Stimulated activated CD8-positive, alpha-beta memory T cell treated with anti-CD3 and anti-CD28 coated beads, Interleukin-7, amount 100 ng/mL, for 1 hour (primary cell): ENCODE data around the gene USP33.
"Not testable (repeated sequence)": the region's sequence is repeated elsewhere in the genome, so short reads cannot be mapped to it uniquely, and the experiment has no call there.

Experiments
- DNase-seq, 2 donors: peaks; one replicate each; pipeline ENCODE4 v3.0.0-alpha.2; 2020; ENCODE audit warnings: low read depth in 2 of 2

Gene USP33

DNA sequence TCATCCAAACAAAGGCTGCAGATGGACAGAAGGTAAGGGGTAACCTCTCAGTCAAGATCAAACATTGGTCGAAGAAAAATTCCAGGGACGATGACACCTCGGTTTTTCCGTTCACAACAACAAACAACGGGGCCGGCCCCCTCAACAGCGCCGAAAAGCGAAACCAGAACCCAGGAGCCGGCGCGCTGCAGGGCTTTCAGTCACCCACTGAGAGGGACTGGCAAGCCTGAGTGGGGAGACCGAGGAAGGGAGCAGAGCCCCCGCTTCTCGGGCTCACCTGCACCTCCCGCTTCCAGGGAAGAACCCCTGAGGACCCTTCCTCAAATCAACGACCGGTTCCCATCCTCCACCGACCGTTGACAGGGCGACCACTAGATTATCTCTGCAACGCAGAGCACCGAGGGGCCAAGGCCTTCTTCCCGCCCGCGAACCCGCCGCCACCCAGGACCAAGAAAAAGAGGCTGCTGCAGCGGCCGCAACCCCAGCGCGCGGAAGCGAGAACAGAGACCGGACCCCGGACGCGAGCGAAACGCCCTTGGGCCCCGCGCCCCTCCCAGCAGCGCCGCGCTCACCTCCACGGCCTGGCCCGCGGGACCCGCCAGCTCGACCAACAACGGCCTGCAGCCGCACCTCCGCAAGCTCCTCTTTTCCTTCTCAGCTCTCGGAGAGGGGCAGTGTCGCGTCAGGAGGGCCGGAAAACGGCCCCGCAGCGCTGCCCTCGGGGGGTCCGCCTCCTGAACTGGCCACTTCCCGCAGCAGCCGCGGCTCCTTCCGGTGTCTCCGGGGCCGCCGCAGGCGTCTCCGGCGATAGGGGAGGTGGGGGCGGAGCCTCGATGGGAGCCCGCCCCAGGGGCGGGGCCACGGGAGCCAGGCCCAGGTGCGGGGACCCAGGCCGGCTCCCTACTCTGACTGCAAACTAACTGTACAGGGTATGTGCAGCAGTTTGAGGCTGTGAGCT is at the start of gene USP33:
Gene USP33 (minus strand): TSS at position 782 of the 958 bp plus-strand sequence. CDS start 18,155 bp downstream, outside the sequence.
- peak; percentile 80 to 85 for DNase-seq

GRCh38 chr1:77803371-77803770 is 43.7 kb upstream of the USP33 start:
- no peak for DNase-seq

DNA sequence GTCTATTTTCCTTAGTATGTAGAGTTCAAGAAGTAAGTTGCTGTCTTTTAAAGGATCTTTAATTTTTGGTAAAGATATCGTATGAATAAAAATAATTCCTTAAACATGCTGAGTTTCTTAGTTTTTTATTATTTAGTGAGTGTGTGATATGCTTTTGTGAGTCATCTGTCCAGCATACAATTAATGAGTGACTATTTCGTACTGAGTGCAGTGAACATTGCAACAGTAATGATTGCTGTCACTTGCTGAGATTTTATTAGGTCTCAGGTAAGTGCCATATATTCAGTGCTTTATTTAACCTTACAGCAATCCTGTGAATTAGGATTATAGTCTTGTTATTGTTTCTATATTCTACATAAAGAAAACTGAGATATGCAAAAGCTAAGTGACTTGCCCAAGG is 42.4 kb upstream of the USP33 start:
- no peak for DNase-seq

DNA sequence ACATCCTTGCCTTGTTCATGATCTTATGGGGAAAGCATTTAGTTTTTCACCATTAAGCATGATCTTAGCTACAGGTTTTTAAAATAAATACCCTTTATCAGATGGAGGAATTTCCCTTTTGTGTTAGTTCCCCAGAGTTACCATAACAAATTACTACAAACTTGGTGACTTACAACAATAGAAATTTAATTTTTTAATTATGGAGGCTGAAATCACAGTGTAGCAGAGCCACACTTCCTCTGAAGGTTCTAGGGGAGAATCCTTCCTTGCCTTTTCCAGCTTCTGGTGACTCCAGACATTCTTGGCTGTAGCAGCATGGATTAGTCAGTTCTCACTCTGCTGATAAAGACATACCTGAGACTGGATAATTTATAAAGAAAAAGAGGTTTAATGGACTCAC is 38.3 kb upstream of the USP33 start:
- DNase-seq = no peak

DNA sequence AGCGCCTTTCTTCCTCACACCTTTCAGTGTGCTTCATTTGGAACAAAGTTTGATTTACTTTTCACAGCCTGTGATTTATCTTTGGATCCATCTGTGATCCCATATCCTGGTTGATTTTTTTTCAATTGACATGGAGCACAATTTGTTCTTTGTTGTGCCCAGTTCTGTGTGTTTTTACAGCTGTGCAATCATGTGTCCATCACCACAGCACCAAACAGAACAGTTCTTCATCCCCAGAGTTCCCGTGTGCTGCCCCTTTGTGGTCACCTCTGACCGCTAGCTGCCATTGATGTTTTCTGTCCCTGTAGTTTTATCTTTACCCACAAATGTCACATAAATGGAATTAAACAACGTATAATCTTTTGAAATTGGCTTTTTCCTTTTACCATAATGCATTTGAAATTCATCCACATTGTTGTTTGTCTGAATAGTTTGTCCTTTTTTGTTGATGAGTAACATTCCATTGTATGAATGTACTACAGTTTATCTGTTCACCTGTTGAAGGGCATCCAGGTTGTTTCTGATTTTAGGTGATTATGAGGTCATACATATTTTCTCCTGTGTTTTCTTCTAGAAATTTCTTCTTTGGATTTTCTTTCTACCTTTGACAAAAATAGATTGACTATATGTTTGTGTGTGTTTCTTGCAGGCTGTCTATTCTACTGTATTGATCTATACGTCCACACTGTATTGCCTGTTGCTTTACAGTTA is 37.2 kb upstream of the USP33 start:
- DNase-seq = no peak

- no peak for DNase-seq
Observed at GRCh38 chr1:77794550-77794949, 34.9 kb upstream of the USP33 start.

DNA sequence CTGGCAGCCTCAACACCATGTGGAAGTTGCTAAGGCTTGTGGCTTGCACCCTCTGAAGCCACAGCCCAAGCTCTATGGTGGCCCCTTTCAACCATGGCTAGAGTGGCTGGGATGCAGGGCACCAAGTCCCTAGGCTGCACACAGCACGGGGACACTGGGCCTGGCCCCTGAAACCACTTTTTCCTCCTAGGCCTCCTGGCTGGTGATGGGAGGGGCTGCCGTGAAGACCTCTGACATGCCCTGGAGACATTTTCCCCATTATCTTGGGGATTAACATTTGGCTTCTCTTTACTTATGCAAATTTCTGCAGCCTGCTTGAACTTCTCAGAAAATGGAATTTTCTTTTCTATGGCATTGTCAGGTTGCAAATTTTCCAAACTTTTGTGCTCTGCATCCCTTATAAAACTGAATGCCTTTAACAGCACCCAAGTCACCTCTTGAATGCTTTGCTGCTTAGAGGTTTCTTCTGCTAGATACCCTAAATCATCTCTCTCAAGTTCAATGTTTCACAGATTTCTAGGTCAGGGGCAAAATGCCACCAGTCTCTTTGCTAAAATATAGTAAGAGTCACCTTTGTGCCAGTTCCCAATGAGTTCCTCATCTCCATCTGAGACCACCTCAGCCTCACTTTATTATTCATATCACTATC is 26.6 kb upstream of the USP33 start:
- DNase-seq = not testable (repeated sequence)

GRCh38 chr1:77783141-77783540 is 23.5 kb upstream of the USP33 start:
- DNase-seq = no peak

GRCh38 chr1:77781683-77782082 is 22.0 kb upstream of the USP33 start:
- DNase-seq = no peak

DNA sequence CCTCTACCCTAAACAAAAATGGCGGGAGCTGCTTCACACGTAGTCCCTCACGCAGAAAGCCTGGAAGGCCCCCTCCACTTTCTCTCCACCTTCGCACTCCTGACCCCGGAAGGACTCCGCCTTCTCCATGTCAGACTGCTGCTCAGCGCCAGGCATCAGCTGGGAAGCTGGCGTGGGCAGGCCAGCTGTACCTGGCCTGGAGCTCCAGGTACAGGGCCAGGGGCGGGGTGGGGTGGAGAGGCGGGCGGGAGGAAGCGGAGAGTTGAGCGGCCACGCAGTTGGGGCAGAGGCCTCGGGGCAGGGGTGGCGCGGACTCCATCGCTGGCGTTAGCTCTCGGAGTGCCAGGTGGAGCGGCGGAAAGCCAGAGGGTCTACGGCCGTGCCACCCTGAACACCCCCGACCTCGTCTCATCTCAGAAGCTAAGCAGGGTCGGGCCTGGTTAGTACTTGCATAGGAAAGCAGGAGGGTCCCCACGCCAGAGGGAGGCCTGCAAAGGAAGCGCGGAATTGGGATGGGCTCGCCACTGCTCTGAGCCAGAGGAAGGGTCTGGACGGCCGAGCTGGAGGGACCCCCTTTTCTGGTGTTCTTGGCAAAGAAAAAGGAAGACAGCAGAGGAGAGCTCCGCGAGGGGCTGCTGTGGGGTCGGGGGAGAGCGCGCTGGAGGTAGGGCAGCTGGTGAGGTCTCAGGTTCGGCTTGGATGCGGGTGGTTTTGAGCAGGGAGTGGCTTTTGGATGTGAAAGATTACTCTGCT is 20.1 kb upstream of the USP33 start, which contains the start of gene MIGA1:
Gene MIGA1 (plus strand): TSS at position 121 of the 753 bp plus-strand sequence. CDS start 3,604 bp downstream, outside the sequence.
- peak; percentile 59 to 64 for DNase-seq

DNA sequence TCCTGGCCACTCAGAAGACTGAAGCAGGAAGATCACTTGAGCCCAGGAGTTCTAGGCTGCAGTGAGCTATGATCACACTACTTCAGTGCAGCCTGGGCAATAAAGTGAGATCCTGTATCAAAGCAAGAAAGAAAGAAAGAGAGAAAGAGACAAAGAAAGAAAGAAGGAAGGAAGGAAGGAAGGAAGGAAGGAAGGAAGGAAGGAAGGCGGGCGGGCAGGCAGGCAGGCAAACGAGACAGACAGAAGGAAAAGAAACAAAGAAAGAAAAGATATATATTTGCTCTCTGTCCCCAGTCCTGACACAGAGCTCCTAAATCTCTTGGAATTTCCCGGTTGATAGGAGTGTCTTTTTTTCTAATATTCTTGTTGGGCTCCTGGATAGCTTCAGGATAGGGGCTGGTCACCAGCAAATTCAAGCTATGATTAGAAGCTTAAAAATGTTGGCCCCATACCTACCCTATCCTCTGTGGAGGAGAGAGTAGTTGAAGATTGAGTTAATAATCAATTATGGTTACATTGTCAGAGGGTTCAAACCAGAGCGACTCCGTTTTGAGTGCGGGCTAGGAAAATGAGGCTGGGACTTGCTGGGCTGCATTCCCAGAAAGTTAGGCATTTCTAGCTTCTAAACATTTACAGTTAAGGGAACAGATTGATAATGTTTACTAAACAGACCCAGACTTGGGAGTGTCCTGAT is 16.5 kb upstream of the USP33 start:
- DNase-seq = no peak

DNA sequence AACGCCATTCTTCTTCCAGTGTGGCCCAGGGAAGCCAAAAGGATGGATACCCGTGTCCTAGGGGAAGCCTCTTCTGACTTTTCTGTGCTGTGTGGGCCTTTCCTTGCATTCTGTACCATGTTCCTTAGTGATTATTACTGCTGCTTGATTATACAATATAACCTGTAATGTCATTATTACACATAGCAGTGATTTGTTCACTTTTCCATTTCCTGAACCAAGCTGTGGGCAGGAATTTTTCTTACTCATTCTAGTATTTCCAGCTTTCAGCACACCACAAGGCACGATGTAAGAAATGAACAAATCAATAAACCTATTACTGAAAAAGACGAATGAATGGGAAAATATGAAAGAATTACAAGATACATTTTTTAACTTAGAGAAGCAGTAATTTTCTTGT is 8.4 kb upstream of the USP33 start:
- no peak for DNase-seq

- no peak for DNase-seq
Observed at GRCh38 chr1:77762072-77762476, 2.4 kb upstream of the USP33 start.

DNA sequence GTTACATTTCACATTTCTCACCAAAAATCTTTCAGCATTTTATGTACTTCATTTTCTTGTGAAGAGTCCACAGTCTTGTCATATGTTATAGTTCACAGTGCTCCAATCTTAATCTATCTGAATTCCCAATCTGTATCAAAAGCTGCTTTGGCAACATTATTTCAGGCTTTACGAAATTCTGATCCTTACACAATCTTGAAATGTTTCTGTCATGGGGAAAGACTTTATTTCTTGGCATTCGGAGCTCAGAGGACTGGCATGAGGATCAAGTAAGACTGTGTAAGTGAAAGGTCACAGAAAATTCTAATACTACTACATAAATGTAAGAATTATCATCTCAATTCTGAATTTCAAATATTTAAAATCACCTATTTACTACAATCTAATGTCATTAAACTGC is 2.0 kb downstream of the USP33 start:
- no peak for DNase-seq

GRCh38 chr1:77757066-77757584 is 2.5 kb downstream of the USP33 start:
- no peak for DNase-seq

GRCh38 chr1:77756052-77756754 is 3.4 kb downstream of the USP33 start:
- no peak for DNase-seq

DNA sequence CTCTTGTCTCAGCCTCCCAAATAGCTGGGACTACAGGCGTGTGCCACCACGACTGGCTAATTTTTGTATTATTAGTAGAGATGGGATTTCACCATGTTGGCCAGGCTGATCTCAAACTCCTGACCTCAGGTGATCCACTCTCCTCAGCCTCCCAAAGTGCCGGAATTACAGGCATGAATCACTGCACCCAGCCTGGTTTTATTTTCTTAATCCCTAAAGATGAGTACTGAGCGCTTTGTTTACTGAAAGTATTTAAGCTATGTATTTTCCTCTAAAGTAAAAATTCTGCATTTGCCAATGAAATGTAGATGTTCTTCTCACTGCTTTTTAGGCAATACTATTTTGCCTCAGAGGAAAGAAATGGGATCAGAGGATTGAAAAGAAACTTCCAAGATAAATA is 10.2 kb downstream of the USP33 start:
- DNase-seq = not testable (repeated sequence)

GRCh38 chr1:77744576-77744975 is 15.1 kb downstream of the USP33 start:
- no peak for DNase-seq

DNA sequence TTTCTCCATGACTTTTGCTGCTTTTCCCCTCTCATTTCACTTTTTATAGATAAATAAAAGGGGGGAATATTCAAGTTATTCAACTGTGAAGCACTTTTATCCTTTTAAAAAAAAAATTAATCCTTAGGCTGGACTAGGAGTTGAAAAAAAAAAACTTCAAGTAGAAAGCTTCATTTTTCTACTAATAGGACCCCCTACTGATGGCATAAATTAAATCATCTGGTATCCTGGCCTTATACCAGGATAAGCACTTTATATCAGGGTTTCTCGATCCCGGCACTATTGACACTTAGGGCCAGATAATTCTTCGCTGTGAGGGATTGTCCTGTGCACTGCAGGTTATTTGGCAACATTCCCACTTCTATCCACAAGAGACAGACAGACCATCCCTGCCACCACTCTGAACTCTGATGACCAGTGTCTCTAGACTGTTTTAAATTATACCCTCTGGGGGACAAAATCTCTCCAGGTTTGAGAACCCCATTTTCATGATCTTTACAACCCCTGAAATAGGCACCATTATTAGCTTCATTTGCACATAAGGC is 17.6 kb downstream of the USP33 start:
- no peak for DNase-seq

DNA sequence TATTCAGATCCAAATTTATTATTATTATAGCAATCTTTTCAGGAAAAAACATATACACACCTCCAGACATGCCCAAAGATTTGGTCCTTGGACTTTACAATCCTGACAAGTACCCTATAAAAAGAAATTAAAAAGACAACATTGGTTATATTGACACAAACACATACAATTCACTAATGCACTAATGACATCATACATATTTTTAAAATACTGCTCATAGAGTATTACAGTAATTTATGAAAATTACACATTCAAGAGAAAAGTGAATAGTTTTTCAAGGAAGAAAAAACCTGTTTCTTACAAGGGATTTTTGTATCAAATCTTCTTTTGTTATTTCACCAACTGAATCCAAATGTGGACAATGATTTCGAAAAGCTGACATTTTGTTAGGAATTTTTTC is 18.3 kb downstream of the USP33 start:
- DNase-seq = no peak
